ENCODE data around the gene FIGNL2. TPM values are rescaled to one million over a fixed set of nuclear protein-coding genes. Genes with fewer than 3 reads are reported as not detected.

FIGNL2 gene
- total and polyA plus RNA-seq, 2 of the 4 experiments (the other 2 are of a cell fraction): under 0.01 to 0.12 TPM

DNA sequence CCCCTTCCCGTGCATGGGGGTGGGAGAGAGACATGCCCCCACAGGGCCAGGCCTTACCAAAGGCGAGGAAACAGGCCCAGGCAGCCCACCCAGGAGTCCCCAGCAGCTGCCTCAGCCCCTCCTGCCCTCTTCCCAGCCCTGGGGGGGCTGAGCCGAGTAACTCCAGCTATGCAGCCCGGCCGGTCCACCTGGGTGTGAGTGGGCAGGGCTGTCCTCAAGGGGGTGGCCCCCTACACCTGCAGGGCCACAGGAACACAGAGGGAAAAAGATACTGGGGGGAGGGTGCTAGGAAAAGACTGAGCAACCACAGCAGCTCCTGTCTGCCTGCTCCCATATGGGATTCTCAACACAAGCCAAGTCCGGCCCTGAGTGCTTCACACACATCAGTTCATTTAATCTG is 7.6 kb downstream of the FIGNL2 start:
- Histone ChIP-seq H2BK20ac (ENCODE audit: low read depth, low read length) (no peak overlapping the region), H3K4ac (ENCODE audit: low read depth, low read length) (no peak overlapping the region), H3K9me3 (ENCODE audit: control insufficient read depth, insufficient read depth, low read length) (no peaks in the 10 kb centered on the region), H2BK15ac (ENCODE audit: low read depth, low read length) (no peak overlapping the region), H3K27ac (ENCODE audit: insufficient read depth, low read length) (no peak overlapping the region), H2AK5ac (ENCODE audit: low read depth, low read length) (no peak overlapping the region), H2AFZ (replicated peaks; ENCODE audit: low read length, poor library complexity) (peak overlapping the region; percentile 32), H3K14ac (replicated peaks; ENCODE audit: low read depth, low read length) (no peak overlapping the region), H3K9me1 (ENCODE audit: insufficient read depth, low read length) (no peaks in the 10 kb centered on the region), H4K8ac (ENCODE audit: low read depth in 2 of 2, low read length in 2 of 2) (no peak overlapping the region), H4K5ac (ENCODE audit: low read depth, low read length) (no peak overlapping the region), H3K4me3 (ENCODE audit: insufficient read depth, low read depth, low read length) (no peak overlapping the region), H3K4me1 (ENCODE audit: control insufficient read depth, insufficient read depth, low read length) (no peaks in the 10 kb centered on the region), H3K36me3 (ENCODE audit: control insufficient read depth, insufficient read depth, low read length) (no peaks in the 10 kb centered on the region), H2BK5ac (ENCODE audit: low read depth, low read length, poor library complexity, severe bottlenecking) (no peak overlapping the region), H4K20me1 (ENCODE audit: insufficient read depth, low read length) (no peaks in the 10 kb centered on the region), H4K91ac (ENCODE audit: insufficient read depth, low read depth, low read length) (no peak overlapping the region), H3K23ac (ENCODE audit: low read depth, low read length) (no peak overlapping the region), H3K79me1 (ENCODE audit: low read depth in 1 of 2, low read length in 2 of 2) (no peaks in the 10 kb centered on the region), H3K4me2 (ENCODE audit: low read depth, low read length) (no peak overlapping the region), H3K18ac (ENCODE audit: low read depth, low read length) (no peak overlapping the region), H3K27me3 (ENCODE audit: control insufficient read depth, insufficient read depth, low read length) (peaks cover 88% of the 10 kb centered on the region), H2BK120ac (ENCODE audit: low read depth, low read length) (no peak overlapping the region), H3K56ac (ENCODE audit: extremely low read depth, insufficient read depth, low read length) (no peak overlapping the region), H3K9ac (ENCODE audit: low read depth, low read length) (no peak overlapping the region), H2AK9ac (replicated peaks; ENCODE audit: low read depth, low read length, poor library complexity) (no peak overlapping the region)
- ChIA-PET POLR2A (ENCODE audit: unreplicated experiment) (interaction anchor here (0.6 kb wide), 1 partner anchor 11 kb away, joined by 11 read pairs; no protein-coding TSS in a partner anchor), CTCF (no interaction called here)
- in situ Hi-C loops (cut with MboI; ENCODE audit: low sequenced_read_pairs): no loop called here
- BruUV-seq (replicated peaks): no TSS peak
- intact Hi-C loops (cut with micrococcal nuclease): no loop called here
- ATAC-seq (ENCODE audit: low read depth): no peak
- DNase-seq: no peak
- no peak for TF ChIP-seq RAD21 (IDR thresholded peaks at IDR 0.05; ENCODE audit: low read length)
- no peak for TF ChIP-seq BHLHE40 (IDR thresholded peaks at IDR 0.05; ENCODE audit: low read depth, low read length)
- TF ChIP-seq CEBPB (IDR thresholded peaks at IDR 0.05; ENCODE audit: low read depth, low read length): no peak
- TF ChIP-seq MAFK (IDR thresholded peaks at IDR 0.05; ENCODE audit: low read depth, low read length): no peak
- TF ChIP-seq, protein P1, sequence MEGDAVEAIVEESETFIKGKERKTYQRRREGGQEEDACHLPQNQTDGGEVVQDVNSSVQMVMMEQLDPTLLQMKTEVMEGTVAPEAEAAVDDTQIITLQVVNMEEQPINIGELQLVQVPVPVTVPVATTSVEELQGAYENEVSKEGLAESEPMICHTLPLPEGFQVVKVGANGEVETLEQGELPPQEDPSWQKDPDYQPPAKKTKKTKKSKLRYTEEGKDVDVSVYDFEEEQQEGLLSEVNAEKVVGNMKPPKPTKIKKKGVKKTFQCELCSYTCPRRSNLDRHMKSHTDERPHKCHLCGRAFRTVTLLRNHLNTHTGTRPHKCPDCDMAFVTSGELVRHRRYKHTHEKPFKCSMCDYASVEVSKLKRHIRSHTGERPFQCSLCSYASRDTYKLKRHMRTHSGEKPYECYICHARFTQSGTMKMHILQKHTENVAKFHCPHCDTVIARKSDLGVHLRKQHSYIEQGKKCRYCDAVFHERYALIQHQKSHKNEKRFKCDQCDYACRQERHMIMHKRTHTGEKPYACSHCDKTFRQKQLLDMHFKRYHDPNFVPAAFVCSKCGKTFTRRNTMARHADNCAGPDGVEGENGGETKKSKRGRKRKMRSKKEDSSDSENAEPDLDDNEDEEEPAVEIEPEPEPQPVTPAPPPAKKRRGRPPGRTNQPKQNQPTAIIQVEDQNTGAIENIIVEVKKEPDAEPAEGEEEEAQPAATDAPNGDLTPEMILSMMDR (conservative IDR thresholded peaks at IDR 0.05; ENCODE audit: low read depth, low read length): no peak
- TF ChIP-seq FOS (IDR thresholded peaks at IDR 0.05; ENCODE audit: low read depth, low read length): no peak
- no peak for TF ChIP-seq RFX5 (IDR thresholded peaks at IDR 0.05; ENCODE audit: low read depth, low read length)
- no peak for TF ChIP-seq RCOR1 (IDR thresholded peaks at IDR 0.05; ENCODE audit: insufficient replicate concordance, low read length)
- no peak for TF ChIP-seq CHD1 (IDR thresholded peaks at IDR 0.05; ENCODE audit: low read depth, low read length)
- dilution Hi-C loops (cut with HindIII; ENCODE audit: low sequenced_read_pairs, unreplicated experiment): no loop called here
- no CpG with 5 or more reads among the region's 6 CpGs for WGBS, 2 experiments (ENCODE audit: extremely low coverage in 2 of 2, insufficient read length in 1 of 2)

All from IMR-90 (cell line).